Stimulated activated naive CD8-positive, alpha-beta T cell treated with anti-CD3 and anti-CD28 coated beads, Interleukin-15, Interleukin-2, amounts not matched to agents 100 U/mL and 50 U/mL, for 24 hours (primary cell): ENCODE results near the gene DOCK8.
A peak's percentile ranks its signal among the peaks of the same experiment; 100 is the strongest.

ENCODE experiments used
- ATAC-seq: fragments of 150-1000 bp; cut with Tn5 transposase; one replicate; pipeline ENCODE4 v1.10.0; 2021
- DNase-seq: peaks from one replicate; pipeline ENCODE4 v3.0.0; 2021

The DOCK8 gene

DNA sequence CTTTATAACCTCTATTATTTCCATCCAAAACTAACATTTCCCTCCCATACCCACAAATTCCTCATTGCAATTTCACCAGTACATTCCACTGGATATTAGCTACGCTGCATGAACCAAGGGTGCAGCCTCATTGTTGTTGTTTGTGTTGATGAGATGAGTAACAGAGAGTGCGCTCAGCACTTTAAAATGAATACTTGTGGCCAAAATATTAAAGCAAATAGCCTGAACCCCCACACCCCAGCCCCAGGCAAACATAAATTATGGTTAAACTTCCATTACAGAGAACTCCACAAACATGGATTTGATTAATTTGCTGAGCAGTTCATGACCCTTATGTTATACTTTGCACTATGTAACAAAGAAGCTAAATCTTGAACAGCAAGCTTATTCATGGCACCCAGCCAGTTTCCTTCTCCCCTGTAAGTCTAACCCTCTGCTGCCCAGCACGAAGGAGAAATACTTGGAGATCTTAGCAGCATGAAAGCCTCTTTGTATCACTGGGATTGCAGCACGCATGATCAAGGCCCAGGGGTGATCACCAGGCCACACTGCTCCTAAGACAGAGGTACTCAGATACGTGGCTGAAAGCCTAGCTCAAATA, 205.0 kb downstream of the DOCK8 start:
- no peak for ATAC-seq
- DNase-seq, result no peak

DNA sequence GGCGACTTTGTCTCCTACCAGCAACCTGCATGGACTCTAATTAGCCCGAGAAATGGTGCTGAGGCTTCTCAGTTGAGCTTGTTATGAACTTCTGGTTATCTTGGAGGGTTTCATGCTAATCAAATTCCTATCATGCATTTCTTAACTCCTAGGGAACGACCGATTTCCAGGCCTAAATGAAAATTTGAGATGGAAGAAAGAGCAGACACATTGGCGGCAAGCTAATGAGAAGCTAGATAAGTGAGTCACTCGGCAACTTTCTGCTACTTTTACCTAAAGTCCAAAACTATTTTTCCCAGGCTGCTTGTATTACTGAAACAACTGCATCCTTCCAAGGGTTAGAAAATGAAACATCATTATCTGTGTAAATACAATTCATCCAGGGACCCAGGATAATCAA, 207.2 kb downstream of the DOCK8 start:
- ATAC-seq, result no peak
- DNase-seq, result no peak

- peak; percentile 72 for ATAC-seq
- DNase-seq, result no peak
These were observed 211.6 kb downstream of the DOCK8 start for GRCh38 chr9:426264-426663.

GRCh38 chr9:426976-427375, 212.3 kb downstream of the DOCK8 start:
- ATAC-seq (no peak), DNase-seq (no peak)

DNA sequence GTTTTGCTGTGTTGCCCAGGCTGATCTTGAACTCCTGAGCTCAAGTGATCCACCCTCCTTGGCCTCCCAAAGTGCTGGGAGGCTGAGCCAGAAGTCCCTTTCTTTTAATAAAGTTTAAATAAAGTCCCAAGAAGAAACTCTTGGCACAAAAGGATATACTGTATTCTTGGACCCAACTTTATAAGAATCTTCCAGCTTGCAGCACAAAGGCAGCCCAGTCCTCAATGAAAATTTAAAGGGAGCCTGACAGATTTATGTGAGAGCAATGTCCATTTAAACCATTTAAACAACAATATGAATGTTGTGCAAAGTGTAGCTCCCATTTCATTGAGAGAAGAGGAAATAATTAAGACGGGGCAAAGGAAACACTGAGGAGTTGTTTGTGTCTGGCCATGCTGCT, 217.0 kb downstream of the DOCK8 start:
- DNase-seq (no peak), ATAC-seq (no peak)

DNA sequence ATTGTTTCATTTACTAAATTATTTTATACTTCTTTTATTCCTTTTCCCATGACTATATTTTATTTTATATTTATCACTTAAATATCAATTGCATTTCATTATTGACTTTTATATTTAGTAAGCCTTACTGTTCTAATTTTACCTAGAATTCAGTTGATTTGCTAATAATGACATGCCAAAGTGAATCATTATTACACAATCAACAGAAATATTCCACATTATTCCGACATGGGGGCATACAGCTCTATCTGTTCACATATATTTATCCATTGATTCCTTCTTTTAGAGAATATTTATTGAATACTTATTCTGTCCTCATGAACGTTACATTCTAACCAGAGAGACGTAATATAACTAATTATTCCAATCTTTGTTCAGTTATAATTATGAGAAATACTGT, 221.8 kb downstream of the DOCK8 start:
- ATAC-seq, result no peak
- DNase-seq, result no peak

DNA sequence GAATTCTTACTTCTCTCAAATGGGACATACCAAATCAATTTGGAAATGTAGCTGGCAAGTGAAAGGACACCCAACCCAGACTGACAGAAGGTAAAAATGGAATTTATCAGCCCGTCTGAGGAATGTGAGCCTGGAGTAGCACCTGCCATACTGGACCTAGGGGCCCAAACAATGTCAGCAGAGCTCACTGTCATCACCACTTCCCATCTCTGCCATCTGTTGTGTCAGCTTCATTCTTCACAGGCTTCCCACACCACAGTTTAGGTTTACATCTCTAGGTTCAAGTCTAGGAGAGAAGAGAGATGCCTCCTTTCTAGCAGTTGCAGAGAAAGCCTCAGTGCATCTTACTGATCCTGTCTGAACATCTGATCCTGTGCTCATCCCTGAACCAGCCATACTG, 222.4 kb downstream of the DOCK8 start:
- ATAC-seq (no peak), DNase-seq (no peak)

GRCh38 chr9:437574-438001, 222.9 kb downstream of the DOCK8 start:
- no peak for DNase-seq

DNA sequence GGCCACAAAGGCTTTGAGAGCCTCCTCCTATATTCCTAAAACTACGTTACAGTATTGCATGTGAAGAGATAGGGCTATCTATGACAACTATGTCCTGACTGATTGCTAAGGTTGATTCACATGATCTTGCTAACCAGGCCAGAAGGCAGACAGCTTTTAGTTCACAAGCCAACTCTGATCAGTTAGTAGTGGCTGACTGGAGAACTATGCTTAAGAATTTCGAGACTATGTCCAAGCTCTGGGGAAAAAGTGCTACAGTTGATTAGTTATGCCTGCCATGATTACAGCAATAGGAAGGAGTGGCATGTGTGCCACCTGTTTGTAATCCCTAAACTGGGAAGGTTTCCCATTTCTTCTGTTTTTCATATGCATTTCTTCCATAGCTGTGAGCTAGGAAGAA, 223.4 kb downstream of the DOCK8 start:
- DNase-seq, result no peak
- ATAC-seq, result no peak

More at GRCh38 chr9:437574-438001, 222.9 kb downstream of the DOCK8 start:
- ATAC-seq, result no peak

GRCh38 chr9:438961-439768, 224.5 kb downstream of the DOCK8 start:
- DNase-seq (no peak), ATAC-seq (no peak)

DNA sequence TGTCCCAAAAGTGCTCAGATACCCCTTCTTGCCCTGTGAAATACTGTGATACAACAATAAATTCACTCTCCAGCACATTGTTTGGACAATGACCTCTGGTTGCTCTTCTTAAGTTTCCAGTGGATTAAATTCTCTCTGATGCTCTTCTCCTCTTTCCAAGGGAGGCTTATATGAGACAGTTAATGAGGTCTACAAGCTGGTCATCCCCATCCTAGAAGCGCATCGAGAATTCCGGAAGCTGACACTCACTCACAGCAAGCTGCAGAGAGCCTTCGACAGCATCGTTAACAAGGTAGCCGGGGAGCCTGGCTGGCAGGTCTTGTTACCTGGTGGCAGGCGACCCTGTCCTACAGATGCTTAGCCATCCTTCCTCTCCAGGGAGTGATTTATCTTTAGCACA, 226.5 kb downstream of the DOCK8 start:
- no peak for ATAC-seq
- no peak for DNase-seq

DNA sequence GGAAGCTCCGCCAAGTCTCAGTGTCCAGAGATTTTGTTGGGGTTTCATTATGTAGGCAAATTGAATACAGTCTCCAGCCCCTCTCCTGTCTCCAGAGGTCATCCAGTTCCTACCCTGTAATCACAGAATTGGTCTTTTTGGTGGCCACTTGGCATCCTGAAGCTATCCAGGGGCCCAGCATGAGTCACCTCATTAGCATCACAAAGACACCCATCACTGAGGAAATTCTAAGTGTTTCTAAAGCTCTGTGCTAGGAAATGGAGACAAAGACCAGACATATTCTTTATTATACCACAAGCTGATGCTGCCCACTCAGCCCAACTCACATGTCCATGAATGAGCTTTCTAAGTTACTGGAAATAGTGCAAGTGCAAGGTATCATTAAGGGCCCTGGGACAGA, 229.9 kb downstream of the DOCK8 start:
- DNase-seq (no peak), ATAC-seq (no peak)

DNA sequence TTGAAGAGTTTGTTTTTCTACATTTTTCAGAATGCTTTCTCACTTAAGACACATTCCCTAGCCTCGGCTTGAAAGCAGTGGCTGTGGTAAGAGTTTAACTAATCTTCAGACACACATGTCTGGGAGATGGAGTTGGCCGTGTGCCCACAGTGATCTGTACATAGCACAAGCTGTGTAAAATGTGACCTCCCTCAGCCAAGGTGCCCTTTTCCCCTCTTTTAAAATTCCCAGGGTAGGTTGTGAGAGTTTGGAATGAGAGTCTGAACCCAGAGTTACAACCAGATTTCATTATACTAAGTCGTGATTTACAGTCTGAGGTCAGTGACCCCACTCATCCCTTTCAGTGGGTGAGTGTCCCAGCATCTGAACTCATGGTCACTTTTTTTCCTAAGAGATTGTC, 230.4 kb downstream of the DOCK8 start:
- ATAC-seq, result no peak
- DNase-seq, result no peak

DNA sequence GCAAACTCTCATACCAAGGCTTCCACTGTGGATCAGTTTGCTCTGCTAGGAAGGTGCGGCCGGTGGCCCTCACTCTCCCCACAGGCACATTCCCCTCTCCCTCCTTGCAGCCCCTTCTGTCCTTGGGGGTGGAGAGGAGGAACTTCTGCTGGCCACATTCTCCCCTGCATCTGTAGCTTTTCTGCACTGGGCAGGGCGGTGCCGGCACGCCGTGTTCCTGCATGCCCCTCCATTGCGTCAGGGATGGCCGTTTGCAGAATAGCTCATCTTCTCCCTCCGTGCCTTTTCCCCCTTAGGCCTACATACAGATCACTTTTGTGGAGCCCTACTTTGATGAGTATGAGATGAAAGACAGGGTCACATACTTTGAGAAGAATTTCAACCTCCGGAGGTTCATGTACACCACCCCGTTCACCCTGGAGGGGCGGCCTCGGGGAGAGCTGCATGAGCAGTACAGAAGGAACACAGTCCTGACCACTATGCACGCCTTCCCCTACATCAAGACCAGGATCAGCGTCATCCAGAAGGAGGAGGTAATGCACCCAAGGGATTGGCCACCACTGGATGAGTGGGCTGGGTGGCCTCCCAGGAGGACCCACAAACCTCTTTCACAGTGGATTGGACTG, 231.5 kb downstream of the DOCK8 start:
- DNase-seq (no peak), ATAC-seq (no peak)

GRCh38 chr9:447230-448025, 232.8 kb downstream of the DOCK8 start:
- peak; percentile 37 for DNase-seq
- peak; percentile 96 for ATAC-seq

GRCh38 chr9:450057-450456, 235.4 kb downstream of the DOCK8 start:
- ATAC-seq (no peak), DNase-seq (no peak)

GRCh38 chr9:450561-450960, 235.9 kb downstream of the DOCK8 start:
- no peak for DNase-seq
- ATAC-seq, result no peak

GRCh38 chr9:453832-454231, 239.2 kb downstream of the DOCK8 start:
- ATAC-seq (no peak), DNase-seq (no peak)

DNA sequence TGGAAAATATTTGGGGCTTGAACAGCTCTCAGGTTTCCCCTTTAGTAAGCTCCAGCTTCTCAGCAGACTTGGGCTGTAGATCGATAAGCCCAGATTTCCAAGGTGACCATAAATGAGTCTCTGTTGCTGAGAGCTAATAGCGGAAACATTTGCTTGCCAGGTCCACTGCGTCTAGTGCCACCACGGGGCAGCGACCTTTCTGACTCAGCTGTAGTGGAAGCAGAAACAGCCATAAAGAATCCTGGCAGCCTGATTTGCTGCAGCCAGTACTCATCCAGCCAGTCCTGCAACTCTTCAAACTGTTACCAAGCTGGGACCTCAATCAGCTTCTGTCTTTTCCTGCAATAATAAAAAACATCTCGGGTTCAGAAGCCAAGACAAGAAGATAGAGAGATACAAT, 241.7 kb downstream of the DOCK8 start:
- ATAC-seq (no peak), DNase-seq (no peak)

DNA sequence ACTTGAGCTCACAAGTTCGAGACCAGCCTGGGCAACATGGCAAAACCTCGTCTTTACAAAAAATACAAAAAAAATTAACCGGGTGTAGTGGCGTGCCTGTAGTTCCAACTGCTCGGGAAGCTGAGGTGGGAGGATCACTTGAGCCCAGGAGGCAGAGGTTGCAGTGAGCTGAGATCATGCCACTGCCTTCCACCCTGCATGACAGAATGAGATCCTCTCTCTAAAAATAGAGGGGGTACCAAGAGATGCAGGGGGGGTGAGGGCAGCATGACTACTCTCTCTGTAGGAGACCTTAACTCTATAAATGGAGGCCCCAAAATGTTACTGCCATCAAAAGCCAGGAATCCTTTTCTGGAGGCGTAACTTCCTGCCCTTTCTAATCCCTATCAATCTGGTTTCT, 243.9 kb downstream of the DOCK8 start:
- no peak for ATAC-seq
- no peak for DNase-seq

- ATAC-seq, result peak; percentile 67
- no peak for DNase-seq
These were observed 245.1 kb downstream of the DOCK8 start for GRCh38 chr9:459491-460444.

- no peak for ATAC-seq
- no peak for DNase-seq
These were observed 247.5 kb downstream of the DOCK8 start for GRCh38 chr9:462121-462520.
